K562 treated with DMSO at 1 percent for 12 hours (cell line): ENCODE measurements around the gene MAP4K1. TPM values are rescaled to one million over a fixed set of nuclear protein-coding genes. Genes with fewer than 3 reads are reported as not detected.

Source experiments
- total RNA-seq: library from RNA; unstranded; fragments of 300-600 nt; gene quantifications from 2 replicates; pipeline ENCODE4 v1.2.3, GENCODE V29; 2022; ENCODE audit not compliant: insufficient read depth

Gene MAP4K1
- total RNA-seq: 0.46 TPM in 1 of 2 replicates, not detected in the other

GRCh38 chr19:38617764-38618589, at the start of gene MAP4K1:
TSS of gene MAP4K1 (minus strand) at chr19:38617953. CDS start at chr19:38617895, 58 bp downstream.

GRCh38 chr19:38647368-38647965, 29.7 kb upstream of the MAP4K1 start, which contains the start of gene ACTN4:
TSS of gene ACTN4 (plus strand) at chr19:38647649. CDS start at chr19:38647746, 97 bp downstream.

GRCh38 chr19:38618590-38619360, 1.0 kb upstream of the MAP4K1 start, which contains the start of gene EIF3K:
TSS of gene EIF3K (plus strand) at chr19:38619188. CDS start at chr19:38619269, 81 bp downstream.

Other genes with a start within 250 kb of the MAP4K1 start
- 304 and 323 TPM in 2 replicates for gene PSMD8, start 243.4 kb downstream of the MAP4K1 start, total RNA-seq
- 0.61 and 1.0 TPM in 2 replicates for gene GGN, start 229.9 kb downstream of the MAP4K1 start, total RNA-seq
- 0.63 and 1.7 TPM in 2 replicates for gene SPRED3, start 229.3 kb downstream of the MAP4K1 start, total RNA-seq
- gene FAM98C, start 214.9 kb downstream of the MAP4K1 start, total RNA-seq: 35.3 and 45.5 TPM in 2 replicates
- gene RASGRP4, start 191.7 kb downstream of the MAP4K1 start, total RNA-seq: 8.8 and 19.0 TPM in 2 replicates
- gene RYR1, start 184.3 kb downstream of the MAP4K1 start, total RNA-seq: 0.57 and 7.7 TPM in 2 replicates
- 599 and 724 TPM in 2 replicates for gene EIF3K, start 1.2 kb upstream of the MAP4K1 start, total RNA-seq
- 213 and 290 TPM in 2 replicates for gene ACTN4, start 29.7 kb upstream of the MAP4K1 start, total RNA-seq
- gene CAPN12, start 126.5 kb upstream of the MAP4K1 start, total RNA-seq: 1.4 TPM in 1 of 2 replicates, not detected in the other
- not detected in 2 replicates for gene LGALS7, start 155.6 kb upstream of the MAP4K1 start, total RNA-seq
- not detected in 2 replicates for gene LGALS7B, start 171.2 kb upstream of the MAP4K1 start, total RNA-seq
- gene LGALS4, start 195.0 kb upstream of the MAP4K1 start, total RNA-seq: 13.7 TPM in 1 of 2 replicates, not detected in the other
- gene ECH1, start 213.8 kb upstream of the MAP4K1 start, total RNA-seq: 222 and 244 TPM in 2 replicates
- 265 and 395 TPM in 2 replicates for gene HNRNPL, start 232.0 kb upstream of the MAP4K1 start, total RNA-seq